ENCODE measurements around the gene RNASE11.

DNA sequence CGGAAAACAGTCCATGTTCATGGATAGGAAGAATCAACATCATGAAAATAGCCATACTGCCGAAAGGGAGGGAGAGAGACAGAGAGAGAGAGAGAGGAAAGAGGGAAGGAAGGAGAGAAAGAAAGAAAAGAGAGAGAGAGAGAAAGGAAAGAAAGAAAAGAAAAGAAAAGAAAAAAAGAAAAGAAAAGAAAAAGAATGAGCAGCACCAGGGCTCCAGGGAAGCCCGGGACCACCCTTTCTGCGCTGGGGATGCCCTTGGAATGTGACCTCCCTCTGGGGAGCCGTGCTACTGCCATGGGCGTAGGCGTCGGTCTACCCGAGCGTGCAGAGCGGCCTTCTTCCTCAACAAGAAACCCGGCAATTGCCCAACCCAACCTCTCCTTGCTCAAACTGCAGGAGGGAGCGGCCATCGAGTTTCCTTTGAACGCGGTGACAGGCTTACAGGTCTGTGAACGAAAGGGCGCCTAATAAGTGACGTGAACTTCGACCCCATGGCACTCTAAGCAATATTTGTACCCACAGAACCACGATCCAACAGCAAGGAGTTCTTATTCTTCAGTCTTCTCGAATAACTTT is 36.8 kb upstream of the RNASE11 start:
- no peak for TF ChIP-seq SREBF2 (IDR thresholded peaks at IDR 0.05; ENCODE audit: low read length)
- TF ChIP-seq, protein P1, sequence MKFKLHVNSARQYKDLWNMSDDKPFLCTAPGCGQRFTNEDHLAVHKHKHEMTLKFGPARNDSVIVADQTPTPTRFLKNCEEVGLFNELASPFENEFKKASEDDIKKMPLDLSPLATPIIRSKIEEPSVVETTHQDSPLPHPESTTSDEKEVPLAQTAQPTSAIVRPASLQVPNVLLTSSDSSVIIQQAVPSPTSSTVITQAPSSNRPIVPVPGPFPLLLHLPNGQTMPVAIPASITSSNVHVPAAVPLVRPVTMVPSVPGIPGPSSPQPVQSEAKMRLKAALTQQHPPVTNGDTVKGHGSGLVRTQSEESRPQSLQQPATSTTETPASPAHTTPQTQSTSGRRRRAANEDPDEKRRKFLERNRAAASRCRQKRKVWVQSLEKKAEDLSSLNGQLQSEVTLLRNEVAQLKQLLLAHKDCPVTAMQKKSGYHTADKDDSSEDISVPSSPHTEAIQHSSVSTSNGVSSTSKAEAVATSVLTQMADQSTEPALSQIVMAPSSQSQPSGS (IDR thresholded peaks at IDR 0.05; ENCODE audit: low read length) = no peak
- TF ChIP-seq MEF2A (IDR thresholded peaks at IDR 0.05; ENCODE audit: insufficient read depth, low read depth, low read length) = no peak
- no peak for TF ChIP-seq SMARCA5 (IDR thresholded peaks at IDR 0.05)
- TF ChIP-seq, protein P2, sequence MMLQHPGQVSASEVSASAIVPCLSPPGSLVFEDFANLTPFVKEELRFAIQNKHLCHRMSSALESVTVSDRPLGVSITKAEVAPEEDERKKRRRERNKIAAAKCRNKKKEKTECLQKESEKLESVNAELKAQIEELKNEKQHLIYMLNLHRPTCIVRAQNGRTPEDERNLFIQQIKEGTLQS (IDR thresholded peaks at IDR 0.05; ENCODE audit: borderline replicate concordance, extremely low read depth, low read depth, low read length) = no peak
